NCI-H2029 (cell line): ENCODE data around the gene MMP11.
A peak's percentile ranks its signal among the peaks of the same experiment; 100 is the strongest.

Source experiments
- DNase-seq: peaks from one replicate; lab custom pipeline; 2025; lab: John Stamatoyannopoulos, UW

MMP11 gene

GRCh38 chr22:23781511-23782183, 9.0 kb downstream of the MMP11 start:
- DNase-seq: no peak

- DNase-seq: no peak
Observed at GRCh38 chr22:23782252-23782651, 9.6 kb downstream of the MMP11 start.

- DNase-seq: no peak
Observed at GRCh38 chr22:23782703-23783102, 10.1 kb downstream of the MMP11 start.

GRCh38 chr22:23783265-23784150, 10.9 kb downstream of the MMP11 start:
- no peak for DNase-seq

- DNase-seq: no peak
Observed at GRCh38 chr22:23784215-23784732, 11.6 kb downstream of the MMP11 start.

GRCh38 chr22:23786261-23786710, 13.6 kb downstream of the MMP11 start:
- peak; percentile 9 for DNase-seq

GRCh38 chr22:23786752-23787599, 14.3 kb downstream of the MMP11 start, which contains the start of gene SMARCB1:
TSS of gene SMARCB1 (plus strand) at chr22:23786966. CDS start at chr22:23787170, 204 bp downstream.
- DNase-seq: peak; percentile 69

- no peak for DNase-seq
Observed at GRCh38 chr22:23787600-23787896, 14.9 kb downstream of the MMP11 start.

GRCh38 chr22:23787910-23788309, 15.3 kb downstream of the MMP11 start:
- no peak for DNase-seq

GRCh38 chr22:23789121-23789520, 16.5 kb downstream of the MMP11 start:
- peak; percentile 34 for DNase-seq

GRCh38 chr22:23789638-23790037, 17.0 kb downstream of the MMP11 start:
- DNase-seq: no peak

GRCh38 chr22:23790819-23791737, 18.4 kb downstream of the MMP11 start:
- DNase-seq: no peak

- DNase-seq: no peak
Observed at GRCh38 chr22:23791738-23792645, 19.3 kb downstream of the MMP11 start.

GRCh38 chr22:23793326-23793725, 20.7 kb downstream of the MMP11 start:
- DNase-seq: no peak

- no peak for DNase-seq
Observed at GRCh38 chr22:23796461-23796860, 23.8 kb downstream of the MMP11 start.

- no peak for DNase-seq
Observed at GRCh38 chr22:23800297-23801237, 27.9 kb downstream of the MMP11 start.

GRCh38 chr22:23801238-23801821, 28.7 kb downstream of the MMP11 start:
- no peak for DNase-seq

GRCh38 chr22:23801886-23802377, 29.3 kb downstream of the MMP11 start:
- no peak for DNase-seq
